Liver (tissue), 9 donors: Measurements from ENCODE around the gene ZBTB21. TPM values are rescaled to one million over a fixed set of nuclear protein-coding genes. Genes with fewer than 3 reads are reported as not detected.
A peak's percentile ranks its signal among the peaks of the same experiment; 100 is the strongest.

Source experiments
- DNase-seq: peaks from one replicate; pipeline ENCODE4 v3.0.0-alpha.2; 2017; ENCODE audit warnings: low spot score
- H3K27ac ChIP-seq, 2 donors: one replicate each; pipeline ENCODE4 v1.7.0; 2013; ENCODE audit warnings: inconsistent platforms in 2 of 2, low read length in 2 of 2, control low read depth in 1 of 2, low read depth in 1 of 2, mild to moderate bottlenecking in 1 of 2
- H3K27me3 ChIP-seq, 4 donors: one replicate each; pipeline versions ENCODE4 v1.6.1 to v1.7.0; 2013; ENCODE audit warnings: low read length in 3 of 4, inconsistent platforms in 1 of 4, mild to moderate bottlenecking in 1 of 4, moderate library complexity in 1 of 4; ENCODE audit not compliant: control insufficient read depth in 4 of 4, insufficient read depth in 4 of 4
- H3K36me3 ChIP-seq, 4 donors: one replicate each; pipeline versions ENCODE4 v1.6.1 to v1.7.0; 2013; ENCODE audit warnings: low read length in 3 of 4, mild to moderate bottlenecking in 3 of 4, low read depth in 1 of 4, moderate library complexity in 1 of 4; ENCODE audit not compliant: control insufficient read depth in 4 of 4, insufficient read depth in 3 of 4
- H3K4me1 ChIP-seq, 4 donors: one replicate each; pipeline versions ENCODE4 v1.6.1 to v1.7.0; 2013; ENCODE audit warnings: low read length in 3 of 4, mild to moderate bottlenecking in 3 of 4, moderate library complexity in 1 of 4; ENCODE audit not compliant: control insufficient read depth in 4 of 4, insufficient read depth in 4 of 4
- H3K4me3 ChIP-seq, 3 donors: one replicate each; pipeline versions ENCODE4 v1.6.1 to v1.7.0; 2013; ENCODE audit warnings: low read length in 3 of 3, control low read depth in 1 of 3, low read depth in 1 of 3, mild to moderate bottlenecking in 1 of 3
- H3K9ac ChIP-seq, 2 donors: one replicate each; pipeline ENCODE4 v1.7.0; 2013; ENCODE audit warnings: low read length in 2 of 2, mild to moderate bottlenecking in 2 of 2, moderate library complexity in 2 of 2, control low read depth in 1 of 2, low read depth in 1 of 2
- H3K9me3 ChIP-seq, 4 donors: one replicate each; pipeline versions ENCODE4 v1.6.1 to v1.7.0; 2013; ENCODE audit warnings: low read length in 3 of 4; ENCODE audit not compliant: control insufficient read depth in 4 of 4
- ATF3 ChIP-seq: IDR thresholded peaks from 2 replicates; pipeline ENCODE4 v1.6.1; 2016; ENCODE audit warnings: antibody characterized with exemption
- EGR1 ChIP-seq, 2 donors: IDR thresholded peaks; 2 replicates each; pipeline ENCODE4 v1.6.1; 2016 to 2018; ENCODE audit warnings: antibody characterized with exemption in 2 of 2, low read depth in 2 of 2
- FOXA1 ChIP-seq: IDR thresholded peaks from 2 replicates; pipeline ENCODE4 v1.6.1; 2016; ENCODE audit warnings: antibody characterized with exemption
- FOXA2 ChIP-seq: IDR thresholded peaks from 2 replicates; pipeline ENCODE4 v1.6.1; 2016; ENCODE audit warnings: antibody characterized with exemption
- GABPA ChIP-seq, 2 donors: IDR thresholded peaks in 1 of 2; conservative IDR thresholded peaks in 1 of 2; 2 replicates each; pipeline ENCODE4 v1.6.1; 2016; ENCODE audit warnings: antibody characterized with exemption in 2 of 2, mild to moderate bottlenecking in 1 of 2, moderate library complexity in 1 of 2
- HNF4A ChIP-seq, 2 donors: conservative IDR thresholded peaks; 2 replicates each; pipeline ENCODE4 v1.6.1; 2016; ENCODE audit warnings: antibody characterized with exemption in 2 of 2, mild to moderate bottlenecking in 2 of 2
- HNF4G ChIP-seq: IDR thresholded peaks from 2 replicates; pipeline ENCODE4 v1.6.1; 2016; ENCODE audit warnings: antibody characterized with exemption
- JUND ChIP-seq, 2 donors: IDR thresholded peaks; 2 replicates each; pipeline ENCODE4 v1.6.1; 2016; ENCODE audit warnings: antibody characterized with exemption in 2 of 2
- MAX ChIP-seq: IDR thresholded peaks from 2 replicates; pipeline ENCODE4 v1.6.1; 2016; ENCODE audit warnings: antibody characterized with exemption
- NR2F2 ChIP-seq: IDR thresholded peaks from 2 replicates; pipeline ENCODE4 v1.6.1; 2016; ENCODE audit warnings: antibody characterized with exemption
- RAD21 ChIP-seq, 2 donors: IDR thresholded peaks; 2 replicates each; pipeline ENCODE4 v1.6.1; 2016; ENCODE audit warnings: antibody characterized with exemption in 2 of 2, mild to moderate bottlenecking in 2 of 2
- REST ChIP-seq: IDR thresholded peaks from 2 replicates; pipeline ENCODE4 v1.6.1; 2016; ENCODE audit warnings: antibody characterized with exemption, mild to moderate bottlenecking
- RXRA ChIP-seq, 2 donors: IDR thresholded peaks; 2 replicates each; pipeline ENCODE4 v1.6.1; 2017 to 2018; ENCODE audit warnings: antibody characterized with exemption in 2 of 2, mild to moderate bottlenecking in 1 of 2
- SP1 ChIP-seq: IDR thresholded peaks from 2 replicates; pipeline ENCODE4 v1.6.1; 2018; ENCODE audit warnings: antibody characterized with exemption, mild to moderate bottlenecking
- TAF1 ChIP-seq: conservative IDR thresholded peaks from 2 replicates; pipeline ENCODE4 v1.6.1; 2016; ENCODE audit warnings: antibody characterized with exemption, mild to moderate bottlenecking
- YY1 ChIP-seq: IDR thresholded peaks from 2 replicates; pipeline ENCODE4 v1.6.1; 2016; ENCODE audit warnings: antibody characterized with exemption, mild to moderate bottlenecking
- ZBTB33 ChIP-seq: IDR thresholded peaks from 2 replicates; pipeline ENCODE4 v1.6.1; 2016; ENCODE audit warnings: antibody characterized with exemption
- WGBS: extraction: QIAGEN DNeasy Blood & Tissue Kit; methylation state at CpG from one replicate; pipeline ENCODE4 v1.1.7; 2013; 5-methylcytosine and 5-hydroxymethylcytosine counted together
- polyA plus RNA-seq, 2 donors: library from polyadenylated mRNA; stranded (reverse) in 1 of 2; unstranded in 1 of 2; fragments of 200-250 nt in 1 of 2; fragments of >200 nt in 1 of 2; fragmentation: Nextera tagmentation in 1 of 2; extraction: Ambion mirVana in 1 of 2; gene quantifications; one replicate each; pipeline versions ENCODE4 v1.2.1 to v1.2.3, GENCODE V29; 2013 to 2015
- total RNA-seq, 2 donors: library from RNA; depleted of rRNA; stranded (reverse); fragments of >200 nt; gene quantifications; one replicate each; pipeline ENCODE4 v1.2.3, GENCODE V29; 2014
- donor health status: healthy.
- donor health status: healthy.
- donor health status: healthy.
- donor health status: healthy.
- donor health status: healthy.

The ZBTB21 gene
- total and polyA plus RNA-seq, 4 donors, result 3.1 to 14.1 (median 4.0) TPM

- no peak for TF ChIP-seq NR2F2
- TF ChIP-seq HNF4G, result no peak
- no peak for TF ChIP-seq RAD21 (IDR thresholded peaks at IDR 0.05)
- no peak for TF ChIP-seq RXRA (IDR thresholded peaks at IDR 0.05)
- TF ChIP-seq ATF3, result no peak
- no peak for TF ChIP-seq JUND (IDR thresholded peaks at IDR 0.05)
- no peak for TF ChIP-seq FOXA2
- TF ChIP-seq REST, result no peak
- TF ChIP-seq HNF4A (conservative IDR thresholded peaks at IDR 0.05), result no peak
Measured at GRCh38 chr21:41966872-41967621, 43.1 kb downstream of the ZBTB21 start (continued).

GRCh38 chr21:41966041-41966833 lies 43.9 kb downstream of the ZBTB21 start:
- H3K4me3 ChIP-seq, result no peak overlapping the region
- H3K9me3 ChIP-seq, result no peaks in the 10 kb centered on the region
- TF ChIP-seq ZBTB33, result no peak
- no peak for TF ChIP-seq EGR1 (IDR thresholded peaks at IDR 0.05; ENCODE audit: low read depth in 2 of 2)
- TF ChIP-seq NR2F2, result no peak
- no peak for TF ChIP-seq ATF3
- no peak for TF ChIP-seq RAD21 (IDR thresholded peaks at IDR 0.05)
- no peak for TF ChIP-seq SP1
- TF ChIP-seq MAX, result no peak
- no peak for TF ChIP-seq HNF4A (conservative IDR thresholded peaks at IDR 0.05)
- no peak for TF ChIP-seq FOXA1
- TF ChIP-seq YY1, result no peak
- TF ChIP-seq HNF4G, result no peak
- TF ChIP-seq REST, result no peak
- no peak for TF ChIP-seq GABPA (IDR thresholded peaks at IDR 0.05 in 1 of 2, conservative IDR thresholded peaks at IDR 0.05 in 1 of 2)
- no peak for TF ChIP-seq TAF1
- H3K27me3 ChIP-seq, result no peaks in the 10 kb centered on the region
- no peak overlapping the region for H3K27ac ChIP-seq
- DNase-seq, result peak; percentile 9
- WGBS, result 91% methylated on average over 11 of the region's 11 CpGs
- peaks cover 0 to 6% (median 0%) of the 10 kb centered on the region in 4 donors for H3K4me1 ChIP-seq
- no peak overlapping the region for H3K9ac ChIP-seq
- H3K36me3 ChIP-seq, result no peaks in the 10 kb centered on the region
